ENCODE data around the gene FBXL7. TPM values are rescaled to one million over a fixed set of nuclear protein-coding genes. Genes with fewer than 3 reads are reported as not detected.

FBXL7 gene
- total RNA-seq, 4 donors from 2014 or later = 2.1 to 25.6 (median 6.5) TPM

- Histone ChIP-seq H3K27me3 (no peaks in the 10 kb centered on the region), H3K4me1 (no peaks in the 10 kb centered on the region), H3K36me3 (no peaks in the 10 kb centered on the region), H3K27ac (no peak overlapping the region), H3K9me3 (no peaks in the 10 kb centered on the region), H3K4me3 (no peak overlapping the region)
- DNase-seq = no peak
- TF ChIP-seq CTCF (IDR thresholded peaks at IDR 0.05) (no peak), POLR2A (IDR thresholded peaks at IDR 0.05) (no peak)
Measured at GRCh38 chr5:15791274-15791673, 291.3 kb downstream of the FBXL7 start.

- Histone ChIP-seq H3K36me3 (no peaks in the 10 kb centered on the region), H3K4me1 (no peaks in the 10 kb centered on the region), H3K27ac (no peak overlapping the region), H3K9me3 (no peaks in the 10 kb centered on the region), H3K27me3 (no peaks in the 10 kb centered on the region), H3K4me3 (no peak overlapping the region)
- TF ChIP-seq POLR2A (IDR thresholded peaks at IDR 0.05) (no peak), CTCF (IDR thresholded peaks at IDR 0.05) (no peak)
- no peak for DNase-seq
Measured at GRCh38 chr5:15791859-15792258, 291.9 kb downstream of the FBXL7 start.

GRCh38 chr5:15794052-15794985, 294.3 kb downstream of the FBXL7 start:
- no peaks in the 10 kb centered on the region for H3K4me1 ChIP-seq
- TF ChIP-seq POLR2A (IDR thresholded peaks at IDR 0.05) (no peak), CTCF (IDR thresholded peaks at IDR 0.05) (no peak)

GRCh38 chr5:15796096-15796495, 296.1 kb downstream of the FBXL7 start:
- Histone ChIP-seq H3K36me3 (no peaks in the 10 kb centered on the region), H3K4me3 (no peak overlapping the region), H3K27ac (no peak overlapping the region), H3K4me1 (no peaks in the 10 kb centered on the region), H3K27me3 (no peaks in the 10 kb centered on the region), H3K9me3 (no peaks in the 10 kb centered on the region)
- no peak for TF ChIP-seq POLR2A (IDR thresholded peaks at IDR 0.05)
- TF ChIP-seq CTCF (IDR thresholded peaks at IDR 0.05) = no peak
- no peak for DNase-seq

More at GRCh38 chr5:15794052-15794985, 294.3 kb downstream of the FBXL7 start:
- no peak for DNase-seq
- no peaks in the 10 kb centered on the region for H3K27me3 ChIP-seq
- H3K4me3 ChIP-seq = no peak overlapping the region
- H3K27ac ChIP-seq = no peak overlapping the region
- no peaks in the 10 kb centered on the region for H3K36me3 ChIP-seq
- no peaks in the 10 kb centered on the region for H3K9me3 ChIP-seq

- Histone ChIP-seq H3K4me1 (no peaks in the 10 kb centered on the region), H3K27ac (no peak overlapping the region), H3K9me3 (no peaks in the 10 kb centered on the region), H3K36me3 (no peaks in the 10 kb centered on the region), H3K27me3 (no peaks in the 10 kb centered on the region), H3K4me3 (no peak overlapping the region)
- no peak for DNase-seq
- TF ChIP-seq POLR2A (IDR thresholded peaks at IDR 0.05) = no peak
- TF ChIP-seq CTCF (IDR thresholded peaks at IDR 0.05) = no peak
Measured at GRCh38 chr5:15796557-15796956, 296.6 kb downstream of the FBXL7 start.
